ENCODE data around the gene NNMT.

NNMT gene

DNA sequence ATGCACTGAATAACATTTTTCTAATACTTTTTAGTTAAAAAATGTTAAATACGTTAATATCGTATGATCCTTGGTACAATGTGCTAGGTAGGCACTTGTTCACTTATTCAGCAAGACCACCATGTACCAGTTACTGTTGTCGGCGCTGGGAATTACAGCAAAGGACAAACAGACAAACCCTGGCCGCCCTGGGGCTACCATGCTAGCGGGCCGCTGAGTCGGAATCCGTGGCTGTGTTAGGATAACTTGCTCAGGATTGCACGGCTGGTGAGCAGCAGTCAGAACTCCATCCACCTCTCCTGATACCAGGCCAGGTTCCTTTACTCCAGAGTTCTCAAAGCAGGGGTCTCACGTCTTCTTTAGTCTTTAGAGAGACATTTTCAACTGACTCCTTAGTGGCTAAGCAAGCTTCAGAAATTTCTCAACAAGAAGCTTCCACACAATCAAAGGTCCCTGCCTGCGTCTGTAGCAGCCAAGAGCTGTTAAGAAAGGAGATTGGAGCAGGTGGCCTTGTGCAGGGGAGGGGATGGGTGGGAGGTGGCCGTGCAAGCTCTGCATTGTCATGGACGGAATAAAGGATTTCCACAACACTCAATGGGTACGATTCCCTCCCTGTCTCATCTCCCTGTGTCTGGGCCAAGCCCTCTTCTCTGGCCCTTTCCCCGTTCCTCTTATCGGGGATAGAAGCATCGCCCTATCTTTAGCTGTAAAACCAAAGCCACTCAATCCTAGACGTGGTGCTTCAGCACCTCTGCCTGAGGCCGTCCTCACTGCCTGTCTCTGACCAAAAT, 39.8 kb upstream of the NNMT start:
- TF ChIP-seq, protein P1, sequence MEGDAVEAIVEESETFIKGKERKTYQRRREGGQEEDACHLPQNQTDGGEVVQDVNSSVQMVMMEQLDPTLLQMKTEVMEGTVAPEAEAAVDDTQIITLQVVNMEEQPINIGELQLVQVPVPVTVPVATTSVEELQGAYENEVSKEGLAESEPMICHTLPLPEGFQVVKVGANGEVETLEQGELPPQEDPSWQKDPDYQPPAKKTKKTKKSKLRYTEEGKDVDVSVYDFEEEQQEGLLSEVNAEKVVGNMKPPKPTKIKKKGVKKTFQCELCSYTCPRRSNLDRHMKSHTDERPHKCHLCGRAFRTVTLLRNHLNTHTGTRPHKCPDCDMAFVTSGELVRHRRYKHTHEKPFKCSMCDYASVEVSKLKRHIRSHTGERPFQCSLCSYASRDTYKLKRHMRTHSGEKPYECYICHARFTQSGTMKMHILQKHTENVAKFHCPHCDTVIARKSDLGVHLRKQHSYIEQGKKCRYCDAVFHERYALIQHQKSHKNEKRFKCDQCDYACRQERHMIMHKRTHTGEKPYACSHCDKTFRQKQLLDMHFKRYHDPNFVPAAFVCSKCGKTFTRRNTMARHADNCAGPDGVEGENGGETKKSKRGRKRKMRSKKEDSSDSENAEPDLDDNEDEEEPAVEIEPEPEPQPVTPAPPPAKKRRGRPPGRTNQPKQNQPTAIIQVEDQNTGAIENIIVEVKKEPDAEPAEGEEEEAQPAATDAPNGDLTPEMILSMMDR (IDR thresholded peaks at IDR 0.05; ENCODE audit: poor library complexity, severe bottlenecking) = no peak
- Histone ChIP-seq H3K36me3 (ENCODE audit: low read depth) (no peaks in the 10 kb centered on the region), H3K27me3 (ENCODE audit: insufficient read depth, poor library complexity, severe bottlenecking) (no peaks in the 10 kb centered on the region), H3K9me3 (ENCODE audit: severe bottlenecking) (no peaks in the 10 kb centered on the region), H3K4me3 (ENCODE audit: severe bottlenecking) (no peak overlapping the region), H3K27ac (ENCODE audit: poor library complexity, severe bottlenecking) (no peak overlapping the region), H3K4me1 (ENCODE audit: insufficient read depth, poor library complexity, severe bottlenecking) (no peaks in the 10 kb centered on the region)
- DNase-seq (ENCODE audit: low spot score) = no peak
- no peak for ATAC-seq (ENCODE audit: low read depth)

DNA sequence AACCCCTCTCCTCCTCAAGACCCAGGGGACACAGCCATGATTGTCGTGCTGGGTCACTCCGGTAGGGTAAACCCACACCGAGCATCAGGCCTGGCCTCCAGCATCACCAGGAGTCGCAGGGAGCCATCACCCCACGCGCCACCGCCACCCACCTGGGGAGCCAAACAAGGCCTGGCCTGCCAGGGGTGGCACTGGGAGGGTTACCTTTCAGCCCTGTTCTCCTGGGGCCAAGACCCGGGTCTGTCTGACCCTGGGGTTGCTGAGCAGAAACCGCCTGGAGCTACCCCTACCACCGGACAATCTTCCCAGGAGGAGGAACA, 39.3 kb upstream of the NNMT start:
- Histone ChIP-seq H3K4me1 (ENCODE audit: insufficient read depth, poor library complexity, severe bottlenecking) (no peaks in the 10 kb centered on the region), H3K36me3 (ENCODE audit: low read depth) (no peaks in the 10 kb centered on the region), H3K9me3 (ENCODE audit: severe bottlenecking) (no peaks in the 10 kb centered on the region), H3K27ac (ENCODE audit: poor library complexity, severe bottlenecking) (no peak overlapping the region), H3K4me3 (ENCODE audit: severe bottlenecking) (no peak overlapping the region), H3K27me3 (ENCODE audit: insufficient read depth, poor library complexity, severe bottlenecking) (no peaks in the 10 kb centered on the region)
- ATAC-seq (ENCODE audit: low read depth) = no peak
- DNase-seq (ENCODE audit: low spot score) = no peak
- TF ChIP-seq, protein P1 (IDR thresholded peaks at IDR 0.05; ENCODE audit: poor library complexity, severe bottlenecking) = no peak

DNA sequence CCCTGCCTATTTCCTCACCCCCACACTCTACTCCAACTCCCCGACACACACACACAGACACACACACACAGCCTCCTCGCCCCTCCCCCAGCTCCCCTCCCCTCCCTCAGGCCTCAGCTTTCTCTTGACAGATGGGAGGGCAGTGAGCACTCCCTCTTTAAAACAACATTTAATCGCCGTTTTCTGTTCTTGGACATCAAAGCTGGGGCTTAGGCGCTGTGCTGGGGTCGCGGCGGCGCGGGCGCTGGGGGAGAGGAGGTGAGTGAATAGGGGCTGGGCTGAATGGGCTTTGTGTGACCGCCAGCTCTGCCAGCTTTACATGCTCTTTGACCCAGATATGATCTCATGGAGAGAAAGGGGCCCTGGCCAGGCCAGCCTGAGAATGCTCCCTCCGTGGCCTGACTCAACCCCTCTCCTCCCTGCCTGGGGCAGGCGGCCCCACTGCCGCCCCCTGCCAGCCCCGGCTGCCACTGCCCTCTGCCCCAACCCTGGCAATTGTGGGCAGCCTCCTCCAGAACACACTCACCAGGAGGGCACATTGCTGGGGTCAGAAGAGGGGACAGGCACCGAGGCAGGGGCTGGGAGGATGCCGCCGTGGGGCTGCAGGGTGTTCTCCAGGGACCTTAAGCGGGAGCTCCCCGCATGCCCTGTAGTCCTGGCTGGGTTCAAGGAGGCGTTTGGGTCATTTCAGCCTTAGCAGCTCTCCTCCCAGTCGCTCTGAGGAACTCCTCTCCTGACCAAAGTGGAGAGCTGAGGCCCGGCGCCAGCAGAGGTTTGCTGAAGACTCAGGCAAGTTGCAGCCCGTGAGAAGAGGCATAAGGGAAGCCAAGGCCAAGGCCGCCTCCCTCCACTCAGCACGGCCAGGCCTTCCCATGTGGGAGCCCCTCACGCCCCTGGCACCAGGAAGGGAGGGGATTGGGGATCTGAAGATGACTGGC, 38.3 kb upstream of the NNMT start:
- no peaks in the 10 kb centered on the region for H3K4me1 ChIP-seq (ENCODE audit: insufficient read depth, poor library complexity, severe bottlenecking)
- peak overlapping the region; percentile 3 for H3K27ac ChIP-seq (ENCODE audit: poor library complexity, severe bottlenecking)
- no peak for DNase-seq (ENCODE audit: low spot score)
- ATAC-seq (ENCODE audit: low read depth) = peak; percentile 52
- H3K36me3 ChIP-seq (ENCODE audit: low read depth) = no peaks in the 10 kb centered on the region
- H3K9me3 ChIP-seq (ENCODE audit: severe bottlenecking) = no peaks in the 10 kb centered on the region
- H3K27me3 ChIP-seq (ENCODE audit: insufficient read depth, poor library complexity, severe bottlenecking) = no peaks in the 10 kb centered on the region
- TF ChIP-seq, protein P1 (IDR thresholded peaks at IDR 0.05; ENCODE audit: poor library complexity, severe bottlenecking) = peak; percentile 22
- no peak overlapping the region for H3K4me3 ChIP-seq (ENCODE audit: severe bottlenecking)

DNA sequence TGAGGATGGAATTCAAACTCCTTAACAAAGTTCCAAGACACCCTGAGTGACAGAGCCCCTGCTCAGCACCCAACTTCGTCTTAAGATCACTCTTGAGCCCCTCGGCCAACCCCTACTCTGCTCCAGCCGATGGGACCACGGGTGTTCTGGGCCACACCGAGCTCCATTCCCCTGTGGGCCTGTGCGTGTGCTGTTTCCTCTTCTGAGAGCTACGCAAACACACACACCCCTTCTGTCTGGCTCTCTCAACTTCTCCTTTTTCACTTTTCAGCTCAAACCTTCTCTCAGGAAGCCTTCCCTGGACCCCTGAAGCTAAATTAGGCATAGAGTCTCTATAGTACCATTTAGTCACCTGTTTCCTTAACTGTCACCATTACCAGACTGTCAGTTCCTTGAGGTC, 37.5 kb upstream of the NNMT start:
- ATAC-seq (ENCODE audit: low read depth) (no peak), DNase-seq (ENCODE audit: low spot score) (no peak)
- Histone ChIP-seq H3K4me1 (ENCODE audit: insufficient read depth, poor library complexity, severe bottlenecking) (no peaks in the 10 kb centered on the region), H3K27me3 (ENCODE audit: insufficient read depth, poor library complexity, severe bottlenecking) (no peaks in the 10 kb centered on the region), H3K4me3 (ENCODE audit: severe bottlenecking) (no peak overlapping the region), H3K27ac (ENCODE audit: poor library complexity, severe bottlenecking) (no peak overlapping the region), H3K36me3 (ENCODE audit: low read depth) (no peaks in the 10 kb centered on the region), H3K9me3 (ENCODE audit: severe bottlenecking) (no peaks in the 10 kb centered on the region)
- TF ChIP-seq, protein P1 (IDR thresholded peaks at IDR 0.05; ENCODE audit: poor library complexity, severe bottlenecking) = no peak

Measured in RWPE2 (cell line).